Stimulated activated CD8-positive, alpha-beta memory T cell treated with anti-CD3 and anti-CD28 coated beads, Interleukin-12 subunit alpha, Interleukin-12 subunit beta, amount 100 ng/mL, for 1 hour (primary cell): ENCODE data around the gene ANGPT4.
"Not testable (repeated sequence)": the region's sequence is repeated elsewhere in the genome, so short reads cannot be mapped to it uniquely, and the experiment has no call there.

ENCODE experiments used
- DNase-seq: peaks from one replicate; pipeline ENCODE4 v3.0.0-alpha.2; 2020; ENCODE audit warnings: low read depth

The ANGPT4 gene

GRCh38 chr20:842547-842940 lies 73.6 kb downstream of the ANGPT4 start:
- DNase-seq = no peak

- DNase-seq = no peak
Measured at GRCh38 chr20:841568-842546, 74.3 kb downstream of the ANGPT4 start.

- no peak for DNase-seq
Measured at GRCh38 chr20:840858-841567, 75.1 kb downstream of the ANGPT4 start.

- DNase-seq = no peak
Measured at GRCh38 chr20:840503-840857, 75.7 kb downstream of the ANGPT4 start.

- no peak for DNase-seq
Measured at GRCh38 chr20:839626-840025, 76.5 kb downstream of the ANGPT4 start.

GRCh38 chr20:839015-839414 lies 77.1 kb downstream of the ANGPT4 start:
- DNase-seq = no peak

GRCh38 chr20:836190-836589 lies 79.9 kb downstream of the ANGPT4 start:
- DNase-seq = no peak

- no peak for DNase-seq
Measured at GRCh38 chr20:835608-836045, 80.5 kb downstream of the ANGPT4 start.

GRCh38 chr20:834151-834746 lies 81.9 kb downstream of the ANGPT4 start:
- DNase-seq = no peak

- DNase-seq = peak; percentile 95
Measured at GRCh38 chr20:833450-834150, 82.5 kb downstream of the ANGPT4 start, which contains the start of gene FAM110A. TSS of gene FAM110A (plus strand) at chr20:833715. CDS start at chr20:844805, 11,090 bp downstream.

GRCh38 chr20:833121-833449 lies 83.0 kb downstream of the ANGPT4 start:
- no peak for DNase-seq

- DNase-seq = no peak
Measured at GRCh38 chr20:831956-832355, 84.2 kb downstream of the ANGPT4 start.

- DNase-seq = no peak
Measured at GRCh38 chr20:831251-831650, 84.9 kb downstream of the ANGPT4 start.

- no peak for DNase-seq
Measured at GRCh38 chr20:830011-830521, 86.1 kb downstream of the ANGPT4 start.

GRCh38 chr20:829551-829950 lies 86.6 kb downstream of the ANGPT4 start:
- DNase-seq = no peak

- no peak for DNase-seq
Measured at GRCh38 chr20:828987-829386, 87.1 kb downstream of the ANGPT4 start.

- DNase-seq = not testable (repeated sequence)
Measured at GRCh38 chr20:827981-828380, 88.2 kb downstream of the ANGPT4 start.

- DNase-seq = no peak
Measured at GRCh38 chr20:826695-827323, 89.3 kb downstream of the ANGPT4 start.

- no peak for DNase-seq
Measured at GRCh38 chr20:825710-826421, 90.3 kb downstream of the ANGPT4 start.

- DNase-seq = no peak
Measured at GRCh38 chr20:824916-825315, 91.2 kb downstream of the ANGPT4 start.

GRCh38 chr20:824490-824889 lies 91.6 kb downstream of the ANGPT4 start:
- no peak for DNase-seq
